ENCODE data around the gene CACNA1C. TPM values are rescaled to one million over a fixed set of nuclear protein-coding genes. Genes with fewer than 3 reads are reported as not detected.

Gene CACNA1C
- polyA plus RNA-seq, 1 of the 3 experiments (the other 2 are of a cell fraction), result 1.5 TPM

DNA sequence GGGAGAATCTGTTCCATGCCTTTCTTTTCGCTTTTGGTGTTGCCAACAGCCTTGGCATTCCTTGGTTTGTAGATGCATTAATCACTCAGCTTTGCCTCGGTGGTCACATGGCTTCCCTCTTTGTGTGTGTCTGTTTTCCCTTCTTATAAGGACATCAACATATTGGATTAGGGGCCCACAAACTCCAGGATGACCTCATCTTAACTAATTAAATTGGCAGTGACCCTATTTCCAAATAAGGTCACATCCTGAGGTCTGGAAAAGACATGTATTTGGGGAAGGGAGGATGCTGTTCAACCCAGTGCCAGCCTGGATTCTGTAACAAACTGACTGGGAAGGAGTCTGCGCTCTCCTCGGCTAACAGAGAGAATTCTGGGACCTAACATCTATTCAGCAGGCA is 376.2 kb downstream of the CACNA1C start:
- H3K4me3 ChIP-seq (ENCODE audit: low read depth in 2 of 2, low read length in 1 of 2), result no peak overlapping the region
- 35% methylated on average over 4 of the region's 4 CpGs for WGBS (ENCODE audit: low lambda C conversion rate)
- no peak for DNase-seq
- no peaks in the 10 kb centered on the region for H3K9me3 ChIP-seq
- no peaks in the 10 kb centered on the region for H3K9me2 ChIP-seq
- H3K4me2 ChIP-seq, result no peak overlapping the region
- no peaks in the 10 kb centered on the region for H3K27me3 ChIP-seq (ENCODE audit: insufficient read depth)
- no peaks in the 10 kb centered on the region for H3F3A ChIP-seq (replicated peaks; ENCODE audit: insufficient read depth)
- no peak overlapping the region for H3K9ac ChIP-seq
- no peak overlapping the region for H2AFZ ChIP-seq (ENCODE audit: low read depth)
- no peaks in the 10 kb centered on the region for H4K20me1 ChIP-seq (ENCODE audit: insufficient read depth)
- no peak overlapping the region for H3K27ac ChIP-seq (ENCODE audit: low read depth in 2 of 2, low read length in 1 of 2)
- POLR2A ChIA-PET, result interaction anchor here (1.1 kb wide), 1 partner anchor 13 kb away, joined by 3 read pairs; no protein-coding TSS in a partner anchor
- no peaks in the 10 kb centered on the region for H3K36me3 ChIP-seq (replicated peaks in 1 of 2; ENCODE audit: control insufficient read depth in 1 of 2, insufficient read depth in 2 of 2, low read length in 1 of 2)
- no peaks in the 10 kb centered on the region for H3K79me2 ChIP-seq (ENCODE audit: insufficient read depth)
- H3K4me1 ChIP-seq (ENCODE audit: control insufficient read depth in 1 of 2, insufficient read depth in 2 of 2, low read depth in 1 of 2, low read length in 1 of 2), result peaks cover 0 to 3% of the 10 kb centered on the region in 2 experiments; a peak in 1 of 4 replicates
- TF ChIP-seq RXRA (IDR thresholded peaks at IDR 0.05; ENCODE audit: borderline replicate concordance, low read depth) (no peak), SIN3A (IDR thresholded peaks at IDR 0.05; ENCODE audit: borderline replicate concordance, low read depth, low read length) (no peak), FOXM1 (IDR thresholded peaks at IDR 0.05; ENCODE audit: low read depth) (no peak), SMC3 (IDR thresholded peaks at IDR 0.05; ENCODE audit: low read depth, low read length) (no peak), GABPA (IDR thresholded peaks at IDR 0.05; ENCODE audit: low read depth) (no peak), TAF1 (IDR thresholded peaks at IDR 0.05; ENCODE audit: borderline replicate concordance, low read depth, low read length) (no peak), MXI1 (IDR thresholded peaks at IDR 0.05; ENCODE audit: low read depth, low read length) (no peak), RCOR1 (IDR thresholded peaks at IDR 0.05; ENCODE audit: low read length) (no peak)
- TF ChIP-seq, protein P1, sequence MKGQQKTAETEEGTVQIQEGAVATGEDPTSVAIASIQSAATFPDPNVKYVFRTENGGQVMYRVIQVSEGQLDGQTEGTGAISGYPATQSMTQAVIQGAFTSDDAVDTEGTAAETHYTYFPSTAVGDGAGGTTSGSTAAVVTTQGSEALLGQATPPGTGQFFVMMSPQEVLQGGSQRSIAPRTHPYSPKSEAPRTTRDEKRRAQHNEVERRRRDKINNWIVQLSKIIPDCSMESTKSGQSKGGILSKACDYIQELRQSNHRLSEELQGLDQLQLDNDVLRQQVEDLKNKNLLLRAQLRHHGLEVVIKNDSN (IDR thresholded peaks at IDR 0.05; ENCODE audit: borderline replicate concordance, low read depth), result no peak
- TF ChIP-seq, protein P2, sequence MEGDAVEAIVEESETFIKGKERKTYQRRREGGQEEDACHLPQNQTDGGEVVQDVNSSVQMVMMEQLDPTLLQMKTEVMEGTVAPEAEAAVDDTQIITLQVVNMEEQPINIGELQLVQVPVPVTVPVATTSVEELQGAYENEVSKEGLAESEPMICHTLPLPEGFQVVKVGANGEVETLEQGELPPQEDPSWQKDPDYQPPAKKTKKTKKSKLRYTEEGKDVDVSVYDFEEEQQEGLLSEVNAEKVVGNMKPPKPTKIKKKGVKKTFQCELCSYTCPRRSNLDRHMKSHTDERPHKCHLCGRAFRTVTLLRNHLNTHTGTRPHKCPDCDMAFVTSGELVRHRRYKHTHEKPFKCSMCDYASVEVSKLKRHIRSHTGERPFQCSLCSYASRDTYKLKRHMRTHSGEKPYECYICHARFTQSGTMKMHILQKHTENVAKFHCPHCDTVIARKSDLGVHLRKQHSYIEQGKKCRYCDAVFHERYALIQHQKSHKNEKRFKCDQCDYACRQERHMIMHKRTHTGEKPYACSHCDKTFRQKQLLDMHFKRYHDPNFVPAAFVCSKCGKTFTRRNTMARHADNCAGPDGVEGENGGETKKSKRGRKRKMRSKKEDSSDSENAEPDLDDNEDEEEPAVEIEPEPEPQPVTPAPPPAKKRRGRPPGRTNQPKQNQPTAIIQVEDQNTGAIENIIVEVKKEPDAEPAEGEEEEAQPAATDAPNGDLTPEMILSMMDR (IDR thresholded peaks at IDR 0.05), result no peak
- TF ChIP-seq, protein P3, sequence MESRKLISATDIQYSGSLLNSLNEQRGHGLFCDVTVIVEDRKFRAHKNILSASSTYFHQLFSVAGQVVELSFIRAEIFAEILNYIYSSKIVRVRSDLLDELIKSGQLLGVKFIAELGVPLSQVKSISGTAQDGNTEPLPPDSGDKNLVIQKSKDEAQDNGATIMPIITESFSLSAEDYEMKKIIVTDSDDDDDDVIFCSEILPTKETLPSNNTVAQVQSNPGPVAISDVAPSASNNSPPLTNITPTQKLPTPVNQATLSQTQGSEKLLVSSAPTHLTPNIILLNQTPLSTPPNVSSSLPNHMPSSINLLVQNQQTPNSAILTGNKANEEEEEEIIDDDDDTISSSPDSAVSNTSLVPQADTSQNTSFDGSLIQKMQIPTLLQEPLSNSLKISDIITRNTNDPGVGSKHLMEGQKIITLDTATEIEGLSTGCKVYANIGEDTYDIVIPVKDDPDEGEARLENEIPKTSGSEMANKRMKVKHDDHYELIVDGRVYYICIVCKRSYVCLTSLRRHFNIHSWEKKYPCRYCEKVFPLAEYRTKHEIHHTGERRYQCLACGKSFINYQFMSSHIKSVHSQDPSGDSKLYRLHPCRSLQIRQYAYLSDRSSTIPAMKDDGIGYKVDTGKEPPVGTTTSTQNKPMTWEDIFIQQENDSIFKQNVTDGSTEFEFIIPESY (IDR thresholded peaks at IDR 0.05; ENCODE audit: borderline replicate concordance, low read depth), result no peak
- TF ChIP-seq, protein P4, sequence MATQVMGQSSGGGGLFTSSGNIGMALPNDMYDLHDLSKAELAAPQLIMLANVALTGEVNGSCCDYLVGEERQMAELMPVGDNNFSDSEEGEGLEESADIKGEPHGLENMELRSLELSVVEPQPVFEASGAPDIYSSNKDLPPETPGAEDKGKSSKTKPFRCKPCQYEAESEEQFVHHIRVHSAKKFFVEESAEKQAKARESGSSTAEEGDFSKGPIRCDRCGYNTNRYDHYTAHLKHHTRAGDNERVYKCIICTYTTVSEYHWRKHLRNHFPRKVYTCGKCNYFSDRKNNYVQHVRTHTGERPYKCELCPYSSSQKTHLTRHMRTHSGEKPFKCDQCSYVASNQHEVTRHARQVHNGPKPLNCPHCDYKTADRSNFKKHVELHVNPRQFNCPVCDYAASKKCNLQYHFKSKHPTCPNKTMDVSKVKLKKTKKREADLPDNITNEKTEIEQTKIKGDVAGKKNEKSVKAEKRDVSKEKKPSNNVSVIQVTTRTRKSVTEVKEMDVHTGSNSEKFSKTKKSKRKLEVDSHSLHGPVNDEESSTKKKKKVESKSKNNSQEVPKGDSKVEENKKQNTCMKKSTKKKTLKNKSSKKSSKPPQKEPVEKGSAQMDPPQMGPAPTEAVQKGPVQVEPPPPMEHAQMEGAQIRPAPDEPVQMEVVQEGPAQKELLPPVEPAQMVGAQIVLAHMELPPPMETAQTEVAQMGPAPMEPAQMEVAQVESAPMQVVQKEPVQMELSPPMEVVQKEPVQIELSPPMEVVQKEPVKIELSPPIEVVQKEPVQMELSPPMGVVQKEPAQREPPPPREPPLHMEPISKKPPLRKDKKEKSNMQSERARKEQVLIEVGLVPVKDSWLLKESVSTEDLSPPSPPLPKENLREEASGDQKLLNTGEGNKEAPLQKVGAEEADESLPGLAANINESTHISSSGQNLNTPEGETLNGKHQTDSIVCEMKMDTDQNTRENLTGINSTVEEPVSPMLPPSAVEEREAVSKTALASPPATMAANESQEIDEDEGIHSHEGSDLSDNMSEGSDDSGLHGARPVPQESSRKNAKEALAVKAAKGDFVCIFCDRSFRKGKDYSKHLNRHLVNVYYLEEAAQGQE (IDR thresholded peaks at IDR 0.05; ENCODE audit: low read depth, low read length), result no peak
- CTCF ChIA-PET, result no interaction called here
